NT2/D1 (cell line): Measurements from ENCODE around the gene RAB20.
"Not testable (repeated sequence)": the region's sequence is repeated elsewhere in the genome, so short reads cannot be mapped to it uniquely, and the experiment has no call there.

Experiments used
- DNase-seq: peaks from one replicate; pipeline ENCODE4 v3.0.0-alpha.2; 2011; ENCODE audit warnings: low read depth, low spot score
- H3K27me3 ChIP-seq: 2 replicates; pipeline ENCODE4 v1.6.0; 2011; ENCODE audit warnings: mild to moderate bottlenecking; ENCODE audit not compliant: insufficient read length, insufficient read depth
- H3K36me3 ChIP-seq: 2 replicates; pipeline ENCODE4 v1.6.1; 2011; ENCODE audit warnings: mild to moderate bottlenecking, low read length, mixed read lengths; ENCODE audit not compliant: insufficient read depth, insufficient read length
- H3K4me1 ChIP-seq: 2 replicates; pipeline ENCODE4 v1.5.1; 2011; ENCODE audit not compliant: insufficient read depth, insufficient read length
- H3K4me3 ChIP-seq: 2 replicates; pipeline ENCODE4 v1.5.1; 2011; ENCODE audit warnings: low read depth; ENCODE audit not compliant: insufficient read length
- H3K9ac ChIP-seq: 2 replicates; pipeline ENCODE4 v1.6.0; 2011; ENCODE audit warnings: low read depth; ENCODE audit not compliant: insufficient read length
- H3K9me3 ChIP-seq: 2 replicates; pipeline ENCODE4 v1.5.1; 2011; ENCODE audit warnings: mild to moderate bottlenecking, low read length; ENCODE audit not compliant: insufficient read depth
- SUZ12 ChIP-seq: IDR thresholded peaks from 2 replicates; pipeline ENCODE4 v1.6.1; 2011; ENCODE audit not compliant: insufficient read length, insufficient read depth; ENCODE audit errors: extremely low read depth
- YY1 ChIP-seq: IDR thresholded peaks from 2 replicates; pipeline ENCODE4 v1.6.1; 2011; ENCODE audit not compliant: insufficient read length, insufficient read depth
- ZNF274 ChIP-seq: IDR thresholded peaks from 2 replicates; pipeline ENCODE4 v1.6.1; 2011; ENCODE audit warnings: mild to moderate bottlenecking, low read depth, low read length

RAB20 gene

DNA sequence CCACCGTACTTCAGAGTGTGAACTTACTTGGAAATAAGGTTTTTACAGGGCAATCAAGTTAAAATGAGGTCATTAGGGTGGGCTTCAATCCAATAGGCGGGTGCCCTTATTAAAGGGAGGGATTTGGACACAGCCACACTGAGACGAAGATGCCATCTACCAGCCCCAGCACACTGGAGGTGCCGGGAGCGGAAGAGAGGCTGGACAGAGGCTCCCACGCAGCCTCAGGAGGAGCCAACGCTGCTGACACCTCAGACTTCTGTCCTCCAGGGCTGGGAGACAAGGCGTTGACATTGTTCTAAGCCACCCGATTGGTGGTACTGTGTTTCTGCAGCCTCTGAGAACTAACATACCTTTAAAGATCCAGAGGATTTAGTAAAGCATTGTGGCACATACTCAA is 12.6 kb upstream of the RAB20 start:
- DNase-seq, result no peak
- Histone ChIP-seq H3K27me3 (no peaks in the 10 kb centered on the region), H3K9ac (no peak overlapping the region), H3K9me3 (no peaks in the 10 kb centered on the region), H3K4me1 (peaks cover 14% of the 10 kb centered on the region), H3K36me3 (no peaks in the 10 kb centered on the region), H3K4me3 (no peak overlapping the region)
- TF ChIP-seq ZNF274 (no peak), YY1 (no peak), SUZ12 (no peak)

DNA sequence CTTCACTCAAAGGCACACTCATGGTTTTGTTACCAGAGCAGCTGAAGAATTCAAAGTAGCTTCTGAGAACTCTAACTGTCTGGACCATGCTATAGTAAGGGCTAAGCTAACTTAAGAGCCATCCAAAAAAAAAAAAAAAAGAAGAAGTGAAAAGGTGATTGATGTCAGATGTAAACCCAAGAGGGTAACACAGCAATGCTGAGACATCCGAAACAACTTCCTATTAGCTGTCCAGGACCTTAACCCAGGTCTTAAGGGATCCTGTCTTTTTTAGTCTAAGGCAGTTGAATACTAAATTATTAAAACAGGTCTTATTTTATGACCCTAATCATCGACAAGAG is 11.2 kb upstream of the RAB20 start:
- Histone ChIP-seq H3K4me1 (peaks cover 14% of the 10 kb centered on the region), H3K27me3 (no peaks in the 10 kb centered on the region), H3K4me3 (no peak overlapping the region), H3K9ac (no peak overlapping the region), H3K36me3 (no peaks in the 10 kb centered on the region), H3K9me3 (no peaks in the 10 kb centered on the region)
- no peak for DNase-seq
- TF ChIP-seq SUZ12 (no peak), YY1 (no peak), ZNF274 (no peak)

DNA sequence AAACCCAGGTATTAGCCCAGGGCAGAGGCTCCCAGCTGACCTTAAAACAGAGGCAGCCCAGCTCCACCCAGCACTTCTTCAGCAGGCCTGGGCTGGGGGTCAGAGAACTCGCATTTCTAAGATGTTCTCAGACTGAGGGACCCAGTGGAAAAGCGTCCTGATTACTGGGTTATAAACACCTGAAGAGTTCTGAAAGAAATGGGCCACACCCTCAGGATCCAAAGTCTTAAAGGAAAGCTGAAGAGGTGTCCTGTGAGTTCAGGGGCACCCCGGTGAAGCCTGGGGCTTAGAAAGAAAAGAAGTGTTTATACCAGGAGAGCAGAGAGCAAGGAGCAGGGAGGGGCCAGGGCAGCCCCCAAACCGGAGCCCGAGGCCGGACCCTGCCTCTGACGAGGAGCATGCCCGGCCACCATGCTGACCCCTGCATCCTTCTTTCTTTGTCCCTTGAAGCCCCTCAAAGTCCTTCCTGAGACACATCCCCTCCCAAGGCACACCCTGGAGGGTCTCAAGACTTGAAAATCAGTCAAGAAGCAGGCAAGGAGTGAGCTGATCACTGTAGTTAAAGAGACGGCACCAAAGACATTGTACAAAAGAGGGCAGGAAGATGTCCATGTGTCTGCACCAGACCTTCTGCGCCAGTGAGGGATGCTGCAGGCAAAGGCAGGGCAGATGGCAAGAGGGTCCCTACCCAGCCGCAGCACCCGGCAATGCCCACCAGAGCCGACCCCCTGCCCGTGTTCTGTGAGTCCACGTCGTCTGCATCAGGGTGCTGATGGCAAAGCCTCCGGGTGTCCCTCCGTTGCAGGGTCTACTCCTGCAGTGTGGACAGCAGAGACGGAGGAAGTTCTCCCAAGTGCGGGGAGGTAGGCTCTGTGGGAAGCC is 10.6 kb upstream of the RAB20 start:
- Histone ChIP-seq H3K27me3 (no peaks in the 10 kb centered on the region), H3K9ac (no peak overlapping the region), H3K36me3 (no peaks in the 10 kb centered on the region), H3K4me1 (peaks cover 14% of the 10 kb centered on the region), H3K4me3 (no peak overlapping the region), H3K9me3 (no peaks in the 10 kb centered on the region)
- TF ChIP-seq SUZ12, result no peak
- TF ChIP-seq ZNF274, result no peak
- TF ChIP-seq YY1, result no peak
- DNase-seq, result no peak

DNA sequence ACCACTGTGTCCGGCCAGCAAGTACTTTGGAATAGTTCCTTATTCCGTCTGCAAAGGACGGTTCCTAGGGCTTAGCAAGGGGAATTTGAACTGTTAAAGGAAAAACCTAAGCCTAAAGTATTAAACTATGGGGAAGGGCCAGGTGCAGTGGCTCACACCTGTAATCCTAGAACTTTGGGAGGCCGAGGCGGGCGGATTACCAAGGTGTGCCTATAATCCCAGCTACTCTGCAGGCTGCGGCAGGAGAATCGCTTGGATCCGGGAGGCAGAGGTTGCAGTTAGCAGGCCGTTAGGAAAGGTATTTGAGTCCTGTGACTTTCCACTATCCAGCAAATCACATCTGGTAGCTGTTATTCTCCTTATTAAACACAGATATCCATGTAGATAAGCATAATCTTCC is 9.4 kb upstream of the RAB20 start:
- Histone ChIP-seq H3K4me3 (no peak overlapping the region), H3K36me3 (no peaks in the 10 kb centered on the region), H3K9me3 (no peaks in the 10 kb centered on the region), H3K9ac (no peak overlapping the region), H3K27me3 (no peaks in the 10 kb centered on the region), H3K4me1 (peaks cover 12% of the 10 kb centered on the region)
- TF ChIP-seq SUZ12, result no peak
- no peak for TF ChIP-seq ZNF274
- no peak for TF ChIP-seq YY1
- DNase-seq, result no peak

DNA sequence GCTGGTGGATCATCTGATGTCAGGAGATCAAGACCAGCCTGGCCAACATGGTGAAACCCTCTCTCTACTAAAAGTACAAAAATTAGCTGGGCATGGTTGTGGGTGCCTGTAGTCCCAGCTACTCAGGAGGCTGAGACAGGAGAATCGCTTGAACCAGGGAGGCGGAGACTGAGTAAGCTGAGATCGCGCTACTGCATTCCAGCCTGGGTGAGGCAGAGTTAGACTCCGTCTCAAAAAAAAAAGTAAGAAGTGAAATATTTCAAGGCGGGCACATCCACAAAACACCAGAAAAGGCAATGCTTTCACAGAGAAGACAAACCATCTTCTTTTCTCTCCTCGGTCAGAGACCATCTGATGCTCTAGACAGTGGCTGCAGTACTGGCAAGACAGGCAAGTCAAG is 8.4 kb upstream of the RAB20 start:
- H3K4me3 ChIP-seq, H3K9ac ChIP-seq, H3K27me3 ChIP-seq, DNase-seq, H3K36me3 ChIP-seq, H3K9me3 ChIP-seq, H3K4me1 ChIP-seq: not testable (repeated sequence)

DNA sequence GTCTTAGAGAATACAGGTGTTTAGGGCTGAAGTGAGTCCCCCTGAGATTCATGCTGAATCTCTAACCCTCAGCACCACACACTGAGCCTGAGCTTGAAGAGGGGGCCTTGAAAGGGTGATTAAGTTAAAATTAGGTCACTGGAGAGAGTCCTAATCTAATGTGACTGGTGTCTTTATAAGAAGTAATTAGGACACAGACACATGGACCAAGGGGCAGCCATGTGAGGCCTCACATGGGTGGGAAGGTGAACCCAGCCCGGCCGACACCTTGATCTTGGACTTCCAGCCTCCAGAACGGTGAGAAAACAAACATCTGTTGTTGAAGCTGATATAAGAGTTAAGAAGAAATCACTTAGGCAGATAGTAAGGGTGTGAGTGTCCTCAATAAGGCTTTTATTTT is 7.1 kb upstream of the RAB20 start:
- peaks cover 4% of the 10 kb centered on the region for H3K4me1 ChIP-seq
- TF ChIP-seq SUZ12, result no peak
- no peak for TF ChIP-seq ZNF274
- TF ChIP-seq YY1, result no peak
- peaks cover 8% of the 10 kb centered on the region for H3K36me3 ChIP-seq
- no peak overlapping the region for H3K9ac ChIP-seq
- no peak overlapping the region for H3K4me3 ChIP-seq
- H3K27me3 ChIP-seq, result no peaks in the 10 kb centered on the region
- DNase-seq, result no peak
- no peaks in the 10 kb centered on the region for H3K9me3 ChIP-seq

DNA sequence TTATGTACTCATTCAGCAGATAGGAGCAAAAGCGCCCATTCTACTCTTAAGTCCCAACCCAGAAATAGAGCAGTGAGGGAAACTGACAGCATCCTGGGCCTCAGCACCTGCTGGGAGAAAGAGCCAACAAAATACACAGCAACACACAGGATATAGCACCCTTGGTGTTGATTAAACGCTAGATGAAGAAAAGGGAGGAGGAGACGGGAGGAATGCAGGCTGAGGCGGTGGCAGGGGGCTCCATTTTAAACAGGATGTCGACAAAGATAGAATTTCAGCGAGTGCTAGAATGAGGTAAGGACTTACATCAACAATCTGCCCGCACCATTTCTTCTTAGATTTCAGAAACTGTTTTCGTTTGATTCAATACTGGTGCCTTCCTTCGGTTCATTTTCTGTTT is 4.6 kb upstream of the RAB20 start:
- H3K9me3 ChIP-seq, result no peaks in the 10 kb centered on the region
- no peak overlapping the region for H3K9ac ChIP-seq
- no peak for DNase-seq
- TF ChIP-seq YY1 (no peak), SUZ12 (no peak), ZNF274 (no peak)
- no peaks in the 10 kb centered on the region for H3K27me3 ChIP-seq
- no peak overlapping the region for H3K4me3 ChIP-seq
- H3K4me1 ChIP-seq, result no peaks in the 10 kb centered on the region
- peaks cover 8% of the 10 kb centered on the region for H3K36me3 ChIP-seq
